ENCODE measurements around the gene CD248.
"Not testable (repeated sequence)": the region's sequence is repeated elsewhere in the genome, so short reads cannot be mapped to it uniquely, and the experiment has no call there.

The CD248 gene

DNA sequence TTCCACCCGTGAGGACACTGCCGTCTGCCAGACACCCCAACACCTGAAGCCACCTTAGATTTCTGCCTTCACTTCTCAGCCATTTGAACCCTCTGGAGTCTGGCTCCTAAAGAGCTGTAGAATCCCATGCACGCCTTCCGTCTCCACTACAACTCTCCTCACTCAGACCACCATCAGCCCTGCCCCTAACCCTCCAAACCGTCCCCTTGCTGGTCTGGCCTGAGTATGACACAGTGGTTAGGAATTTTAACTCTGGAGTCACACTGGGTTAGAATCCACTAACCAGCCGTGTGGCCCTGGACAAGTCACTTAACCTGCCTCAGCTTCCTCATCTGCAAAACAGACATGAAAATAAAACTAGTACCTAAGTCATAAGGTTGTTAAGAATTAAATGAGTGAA lies 35.8 kb downstream of the CD248 start:
- Histone ChIP-seq H3K9me3 (ENCODE audit: insufficient read depth, low read depth, low read length) (no peaks in the 10 kb centered on the region), H3K9ac (ENCODE audit: low read depth, low read length) (no peak overlapping the region), H3K4me3 (ENCODE audit: low read length) (no peak overlapping the region), H3K4me1 (ENCODE audit: insufficient read depth, low read length) (peaks cover 7% of the 10 kb centered on the region; the same call in 1 of the 2 replicates), H3K27me3 (ENCODE audit: insufficient read depth, low read length) (peaks cover 9% of the 10 kb centered on the region; the same call in 1 of the 2 replicates), H3K27ac (ENCODE audit: low read length) (no peak overlapping the region), H3K36me3 (ENCODE audit: insufficient read depth, low read depth, low read length) (peaks cover 9% of the 10 kb centered on the region)

DNA sequence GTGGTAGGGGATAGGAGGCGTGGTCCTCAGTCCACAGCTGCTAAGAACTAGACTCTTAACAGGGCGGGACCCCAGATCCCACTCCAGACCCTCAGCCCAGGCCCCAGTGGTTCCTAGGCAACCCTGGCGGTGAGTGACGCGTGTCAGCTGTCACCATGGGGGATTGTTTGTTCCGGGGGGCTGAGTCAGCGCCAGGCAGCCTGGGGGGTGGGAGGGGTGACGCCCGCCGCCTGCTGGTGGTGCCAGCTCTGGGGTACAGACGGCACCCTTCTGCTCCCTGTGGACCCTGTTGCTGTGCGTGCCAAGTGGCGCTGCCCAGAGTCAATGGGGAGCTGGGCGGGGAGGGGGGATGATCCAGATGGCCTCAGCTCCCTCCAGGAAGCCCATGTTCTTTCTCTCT lies 36.4 kb downstream of the CD248 start:
- no peak overlapping the region for H3K27ac ChIP-seq (ENCODE audit: low read length)
- H3K9me3 ChIP-seq (ENCODE audit: insufficient read depth, low read depth, low read length), result no peaks in the 10 kb centered on the region
- peaks cover 9% of the 10 kb centered on the region; the same call in 1 of the 2 replicates for H3K27me3 ChIP-seq (ENCODE audit: insufficient read depth, low read length)
- peaks cover 7% of the 10 kb centered on the region; the same call in 1 of the 2 replicates for H3K4me1 ChIP-seq (ENCODE audit: insufficient read depth, low read length)
- no peak overlapping the region for H3K9ac ChIP-seq (ENCODE audit: low read depth, low read length)
- peaks cover 14% of the 10 kb centered on the region for H3K36me3 ChIP-seq (ENCODE audit: insufficient read depth, low read depth, low read length)
- H3K4me3 ChIP-seq (ENCODE audit: low read length), result no peak overlapping the region

DNA sequence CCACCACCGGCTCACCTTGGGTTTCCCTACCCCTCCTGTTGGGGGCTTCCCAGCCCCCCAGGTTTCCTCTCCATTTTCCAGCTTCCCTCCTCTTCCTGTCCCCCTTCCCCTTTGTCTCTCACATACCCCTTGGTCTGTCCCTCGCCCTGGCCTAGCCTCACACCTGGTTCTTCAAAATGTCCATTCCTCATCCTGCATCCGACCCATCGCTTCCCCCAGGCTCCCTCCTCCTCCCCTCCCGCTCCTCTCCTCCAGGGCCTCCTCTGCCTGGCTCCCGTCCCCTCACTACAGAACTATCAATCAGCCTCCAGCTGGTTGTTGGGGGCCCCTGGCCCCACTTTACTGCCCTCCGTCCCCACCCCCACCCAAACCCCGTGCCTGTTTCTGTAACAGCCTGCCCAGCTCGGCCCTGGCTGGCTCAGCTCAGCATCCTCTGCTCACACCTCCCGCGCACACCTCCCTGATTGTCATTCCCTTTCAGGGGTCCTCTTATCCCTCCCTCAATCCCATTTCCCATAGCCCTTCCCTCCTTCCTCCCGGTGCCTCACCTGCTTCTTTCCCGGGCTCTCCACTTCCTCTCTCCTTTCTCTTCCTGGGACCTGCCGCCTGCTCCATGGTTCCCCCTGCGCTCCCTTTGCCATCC lies 37.6 kb downstream of the CD248 start:
- Histone ChIP-seq H3K9me3 (ENCODE audit: insufficient read depth, low read depth, low read length) (no peaks in the 10 kb centered on the region), H3K4me3 (ENCODE audit: low read length) (peak overlapping the region; percentile 63; the same call in 1 of the 2 replicates), H3K4me1 (ENCODE audit: insufficient read depth, low read length) (peaks cover 7% of the 10 kb centered on the region; the same call in 1 of the 2 replicates), H3K27me3 (ENCODE audit: insufficient read depth, low read length) (peaks cover 9% of the 10 kb centered on the region; the same call in 1 of the 2 replicates), H3K9ac (ENCODE audit: low read depth, low read length) (no peak overlapping the region), H3K27ac (ENCODE audit: low read length) (no peak overlapping the region), H3K36me3 (ENCODE audit: insufficient read depth, low read depth, low read length) (peaks cover 20% of the 10 kb centered on the region)

DNA sequence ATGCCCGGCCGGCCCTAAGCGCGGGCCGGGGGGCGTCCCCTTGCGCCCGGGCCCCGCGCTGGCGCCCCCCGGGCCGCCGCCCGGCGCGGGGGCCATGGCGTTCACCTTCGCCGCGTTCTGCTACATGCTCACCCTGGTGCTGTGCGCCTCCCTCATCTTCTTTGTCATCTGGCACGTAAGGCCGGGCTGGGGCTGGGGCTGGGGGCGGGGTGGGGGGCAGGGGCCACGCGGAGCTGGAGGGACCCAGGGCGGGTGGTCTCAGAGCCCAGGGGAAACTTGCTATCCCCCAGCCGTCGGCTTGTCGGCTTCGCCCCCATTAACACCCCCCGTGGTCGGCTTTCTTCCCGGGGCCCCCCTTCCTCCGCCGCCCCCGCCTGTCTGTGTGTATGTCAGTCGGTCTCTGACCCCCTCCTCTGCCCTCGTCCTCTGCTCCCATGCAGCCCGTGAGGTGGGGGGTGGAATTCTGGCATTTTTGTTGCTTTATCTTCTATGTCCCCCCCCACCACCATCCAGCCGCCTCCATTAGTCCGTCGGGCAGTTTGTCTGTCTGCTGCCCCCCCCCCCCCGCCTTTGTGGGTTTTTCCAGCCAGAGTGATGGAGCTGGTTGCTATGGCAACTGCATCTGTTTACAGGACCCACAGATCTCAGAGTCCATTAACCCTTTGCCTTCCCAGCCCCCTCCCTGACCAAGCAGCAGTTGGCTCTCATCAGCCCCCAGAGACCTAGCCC lies 38.3 kb downstream of the CD248 start:
- Histone ChIP-seq H3K4me1 (ENCODE audit: insufficient read depth, low read length) (peaks cover 7% of the 10 kb centered on the region; the same call in 1 of the 2 replicates), H3K27me3 (ENCODE audit: insufficient read depth, low read length) (peaks cover 9% of the 10 kb centered on the region; the same call in 1 of the 2 replicates), H3K36me3 (ENCODE audit: insufficient read depth, low read depth, low read length) (peaks cover 27% of the 10 kb centered on the region; the same call in 1 of the 2 replicates), H3K9me3 (ENCODE audit: insufficient read depth, low read depth, low read length) (no peaks in the 10 kb centered on the region), H3K4me3 (ENCODE audit: low read length) (peak overlapping the region; percentile 63; the same call in 1 of the 2 replicates), H3K9ac (ENCODE audit: low read depth, low read length) (no peak overlapping the region), H3K27ac (ENCODE audit: low read length) (no peak overlapping the region)

DNA sequence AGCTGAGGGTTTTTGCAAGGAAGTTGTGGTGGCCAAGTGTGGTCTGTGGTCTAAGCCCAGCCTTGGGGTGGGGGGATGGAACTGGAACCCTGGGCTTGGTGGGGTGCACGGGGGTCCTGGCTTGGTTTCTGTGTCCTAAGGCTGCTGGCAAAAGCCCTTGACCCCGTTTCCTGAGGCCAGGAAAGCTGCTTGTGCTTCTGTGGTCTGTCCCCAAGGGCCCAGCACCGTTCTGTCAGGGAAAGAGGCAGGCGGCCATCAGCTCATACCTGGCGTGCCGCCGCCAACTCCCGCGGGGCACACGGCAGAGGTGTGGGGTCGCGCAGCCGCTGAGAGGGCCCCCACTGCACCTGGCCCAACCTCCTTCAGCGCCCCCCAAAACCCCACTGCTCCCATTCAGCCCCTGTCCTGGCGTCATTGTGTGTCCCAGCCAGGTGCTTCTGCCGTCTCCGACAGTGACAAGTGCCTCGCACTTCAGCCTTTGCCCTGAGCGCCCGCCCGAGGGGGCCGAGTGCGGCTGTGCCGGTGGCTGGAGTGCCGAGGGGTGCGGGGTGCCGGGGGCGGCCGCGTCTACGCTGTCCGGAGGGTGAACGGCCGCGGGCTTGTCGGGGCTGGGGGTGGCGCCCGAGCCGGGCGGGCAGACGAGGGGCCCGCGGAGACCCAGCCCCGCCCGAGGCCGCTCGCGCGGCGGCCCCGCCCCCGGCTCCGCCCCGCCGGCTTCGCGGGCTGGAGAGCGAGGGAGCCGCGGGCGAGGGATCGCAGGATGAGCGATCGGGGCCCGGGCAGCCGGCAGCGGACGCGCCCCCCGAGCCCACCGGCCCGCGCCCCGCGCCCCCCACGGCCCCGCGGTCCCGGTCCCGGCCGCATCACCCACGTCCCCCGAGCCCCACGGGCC lies 39.1 kb downstream of the CD248 start, which contains the start of gene CNIH2:
TSS of gene CNIH2 (plus strand) at position 705 of the 892 bp plus-strand sequence. CDS start 282 bp downstream, outside the sequence.
- H3K27ac ChIP-seq (ENCODE audit: low read length), result no peak within 1 kb of the TSS
- H3K9ac ChIP-seq (ENCODE audit: low read depth, low read length), result peak within 1 kb of the TSS; percentile 53; the same call in 1 of the 2 replicates

DNA sequence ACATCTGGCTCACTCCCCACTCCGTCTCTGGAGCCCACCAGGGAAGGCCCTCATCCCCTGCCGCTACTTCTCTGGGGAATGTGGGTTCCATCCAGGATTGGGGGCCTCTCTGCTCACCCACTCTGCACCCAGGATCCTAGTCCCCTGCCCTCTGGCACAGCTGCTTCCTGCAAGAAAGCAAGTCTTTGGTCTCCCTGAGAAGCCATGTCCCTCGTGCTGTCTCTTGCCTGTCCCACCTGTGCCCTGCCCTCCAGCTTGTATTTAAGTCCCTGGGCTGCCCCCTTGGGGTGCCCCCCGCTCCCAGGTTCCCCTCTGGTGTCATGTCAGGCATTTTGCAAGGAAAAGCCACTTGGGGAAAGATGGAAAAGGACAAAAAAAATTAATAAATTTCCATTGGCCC lies 39.8 kb downstream of the CD248 start:
- not testable (repeated sequence) for H3K9ac ChIP-seq (ENCODE audit: low read depth, low read length); H3K27me3 ChIP-seq (ENCODE audit: insufficient read depth, low read length); H3K27ac ChIP-seq (ENCODE audit: low read length); H3K4me1 ChIP-seq (ENCODE audit: insufficient read depth, low read length); H3K9me3 ChIP-seq (ENCODE audit: insufficient read depth, low read depth, low read length); H3K4me3 ChIP-seq (ENCODE audit: low read length)
- H3K36me3 ChIP-seq (ENCODE audit: insufficient read depth, low read depth, low read length), result peaks cover 42% of the 10 kb centered on the region

More for the DNA sequence above, 39.1 kb downstream of the CD248 start, which contains the start of gene CNIH2:
- H3K27me3 ChIP-seq (ENCODE audit: insufficient read depth, low read length), result peaks cover 9% of the 10 kb centered on the region; the same call in 1 of the 2 replicates
- peak within 1 kb of the TSS; percentile 63 for H3K4me3 ChIP-seq (ENCODE audit: low read length)
- H3K9me3 ChIP-seq (ENCODE audit: insufficient read depth, low read depth, low read length), result no peaks in the 10 kb centered on the region
- peaks cover 4% of the 10 kb centered on the region; the same call in 1 of the 2 replicates for H3K4me1 ChIP-seq (ENCODE audit: insufficient read depth, low read length)
- peaks cover 35% of the 10 kb centered on the region for H3K36me3 ChIP-seq (ENCODE audit: insufficient read depth, low read depth, low read length)

DNA sequence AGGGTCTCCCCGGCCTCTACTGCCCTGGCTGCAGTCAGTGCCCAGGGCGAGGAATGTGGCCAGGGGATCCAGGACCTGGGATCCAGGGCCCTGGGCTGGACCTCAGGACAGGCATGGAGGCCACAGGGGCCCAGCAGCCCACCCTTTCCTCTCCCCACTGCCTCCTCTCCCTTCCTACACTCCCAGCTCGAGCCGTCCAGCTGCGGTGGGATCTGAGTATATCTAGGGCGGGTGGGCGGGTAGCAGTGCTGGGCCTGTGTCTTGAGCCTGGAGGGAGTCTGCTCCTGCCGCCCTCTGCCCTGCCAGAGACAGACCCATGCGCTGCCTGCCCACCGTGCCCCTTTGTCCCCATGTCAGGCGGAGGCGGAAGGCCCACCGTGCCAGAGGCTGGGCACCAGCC lies 40.2 kb downstream of the CD248 start:
- not testable (repeated sequence) for H3K4me3 ChIP-seq (ENCODE audit: low read length); H3K9ac ChIP-seq (ENCODE audit: low read depth, low read length); H3K4me1 ChIP-seq (ENCODE audit: insufficient read depth, low read length); H3K27ac ChIP-seq (ENCODE audit: low read length); H3K27me3 ChIP-seq (ENCODE audit: insufficient read depth, low read length); H3K9me3 ChIP-seq (ENCODE audit: insufficient read depth, low read depth, low read length)
- H3K36me3 ChIP-seq (ENCODE audit: insufficient read depth, low read depth, low read length), result peaks cover 46% of the 10 kb centered on the region

DNA sequence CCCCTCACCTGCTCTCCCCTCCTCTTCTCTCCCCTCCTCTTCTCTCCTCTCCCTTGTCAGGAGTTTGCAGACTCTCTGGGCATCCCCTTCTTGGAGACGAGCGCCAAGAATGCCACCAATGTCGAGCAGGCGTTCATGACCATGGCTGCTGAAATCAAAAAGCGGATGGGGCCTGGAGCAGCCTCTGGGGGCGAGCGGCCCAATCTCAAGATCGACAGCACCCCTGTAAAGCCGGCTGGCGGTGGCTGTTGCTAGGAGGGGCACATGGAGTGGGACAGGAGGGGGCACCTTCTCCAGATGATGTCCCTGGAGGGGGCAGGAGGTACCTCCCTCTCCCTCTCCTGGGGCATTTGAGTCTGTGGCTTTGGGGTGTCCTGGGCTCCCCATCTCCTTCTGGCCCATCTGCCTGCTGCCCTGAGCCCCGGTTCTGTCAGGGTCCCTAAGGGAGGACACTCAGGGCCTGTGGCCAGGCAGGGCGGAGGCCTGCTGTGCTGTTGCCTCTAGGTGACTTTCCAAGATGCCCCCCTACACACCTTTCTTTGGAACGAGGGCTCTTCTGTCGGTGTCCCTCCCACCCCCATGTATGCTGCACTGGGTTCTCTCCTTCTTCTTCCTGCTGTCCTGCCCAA lies 40.7 kb downstream of the CD248 start:
- H3K4me3 ChIP-seq (ENCODE audit: low read length), result no peak overlapping the region
- H3K9me3 ChIP-seq (ENCODE audit: insufficient read depth, low read depth, low read length), result no peaks in the 10 kb centered on the region
- H3K4me1 ChIP-seq (ENCODE audit: insufficient read depth, low read length), result peaks cover 2% of the 10 kb centered on the region; the same call in 1 of the 2 replicates
- no peak overlapping the region for H3K27ac ChIP-seq (ENCODE audit: low read length)
- no peak overlapping the region for H3K9ac ChIP-seq (ENCODE audit: low read depth, low read length)
- H3K36me3 ChIP-seq (ENCODE audit: insufficient read depth, low read depth, low read length), result peaks cover 47% of the 10 kb centered on the region
- H3K27me3 ChIP-seq (ENCODE audit: insufficient read depth, low read length), result peaks cover 6% of the 10 kb centered on the region; the same call in 1 of the 2 replicates

DNA sequence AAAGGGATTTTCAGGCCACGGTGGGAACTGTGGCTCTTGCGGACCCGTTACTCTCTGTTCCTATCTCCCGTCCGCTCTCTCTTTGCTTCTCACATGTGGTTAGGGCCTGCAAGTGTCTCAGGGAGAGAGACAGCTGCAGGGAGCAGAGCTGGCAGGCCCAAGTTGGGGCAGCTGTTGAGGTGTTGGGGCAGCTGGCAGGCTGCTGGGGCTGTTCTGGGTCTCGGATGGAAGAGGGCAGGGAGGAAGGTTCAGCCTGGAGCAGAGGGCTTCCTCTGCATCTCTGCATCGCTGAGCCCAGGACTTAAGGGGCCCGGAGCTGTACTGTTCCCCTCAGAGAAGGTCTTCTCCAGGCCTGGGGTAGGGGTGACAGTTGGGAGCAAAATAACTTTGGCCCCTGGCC lies 41.4 kb downstream of the CD248 start:
- Histone ChIP-seq H3K9ac (ENCODE audit: low read depth, low read length) (no peak overlapping the region), H3K27me3 (ENCODE audit: insufficient read depth, low read length) (peaks cover 6% of the 10 kb centered on the region; the same call in 1 of the 2 replicates), H3K4me3 (ENCODE audit: low read length) (no peak overlapping the region), H3K4me1 (ENCODE audit: insufficient read depth, low read length) (peaks cover 2% of the 10 kb centered on the region; the same call in 1 of the 2 replicates), H3K36me3 (ENCODE audit: insufficient read depth, low read depth, low read length) (peaks cover 47% of the 10 kb centered on the region), H3K27ac (ENCODE audit: low read length) (no peak overlapping the region), H3K9me3 (ENCODE audit: insufficient read depth, low read depth, low read length) (no peaks in the 10 kb centered on the region)

DNA sequence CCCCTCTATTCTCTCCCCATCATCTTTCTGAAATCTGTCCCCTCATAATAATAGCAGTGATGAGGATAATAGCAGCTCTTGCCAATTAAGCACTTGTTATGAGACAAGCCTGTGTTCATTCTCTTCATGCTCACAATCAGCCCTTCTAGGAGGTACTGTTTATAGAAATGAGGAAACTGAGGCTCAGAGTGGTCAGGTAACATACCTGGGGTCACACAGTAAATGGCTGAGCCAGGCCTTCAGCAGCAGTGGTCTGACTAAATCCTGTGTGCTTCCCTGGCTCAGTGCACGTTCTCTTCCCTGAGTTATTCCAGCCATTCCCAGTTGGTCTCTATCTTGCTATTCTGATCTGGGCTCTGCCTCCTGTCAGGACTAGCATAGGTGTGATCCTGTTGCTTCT lies 42.6 kb downstream of the CD248 start:
- no peaks in the 10 kb centered on the region for H3K9me3 ChIP-seq (ENCODE audit: insufficient read depth, low read depth, low read length)
- H3K27ac ChIP-seq (ENCODE audit: low read length), result no peak overlapping the region
- H3K4me3 ChIP-seq (ENCODE audit: low read length), result no peak overlapping the region
- peaks cover 9% of the 10 kb centered on the region; the same call in 1 of the 2 replicates for H3K4me1 ChIP-seq (ENCODE audit: insufficient read depth, low read length)
- H3K36me3 ChIP-seq (ENCODE audit: insufficient read depth, low read depth, low read length), result peaks cover 47% of the 10 kb centered on the region
- H3K9ac ChIP-seq (ENCODE audit: low read depth, low read length), result no peak overlapping the region
- peaks cover 5% of the 10 kb centered on the region; the same call in 1 of the 2 replicates for H3K27me3 ChIP-seq (ENCODE audit: insufficient read depth, low read length)

DNA sequence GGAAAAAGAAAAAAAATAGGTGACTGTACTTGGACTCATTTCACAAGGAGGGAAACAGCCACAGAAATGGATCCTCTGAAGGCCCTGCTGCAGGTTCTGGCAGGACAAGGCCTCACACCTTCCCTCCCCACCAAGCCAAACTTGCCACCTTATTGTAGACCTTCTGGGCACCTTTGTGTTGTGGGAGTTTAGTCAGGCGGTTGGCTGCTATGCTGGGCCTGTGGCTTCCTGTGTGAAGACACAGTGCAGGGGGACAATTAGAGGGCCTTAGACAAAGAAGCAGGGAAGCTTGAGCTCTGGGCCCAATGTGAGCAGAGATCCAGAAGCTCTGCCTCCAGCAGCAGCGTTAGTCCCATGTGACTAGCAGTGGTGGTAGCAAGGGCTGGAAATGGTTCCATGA lies 44.2 kb downstream of the CD248 start:
- H3K27ac ChIP-seq (ENCODE audit: low read length), result no peak overlapping the region
- no peaks in the 10 kb centered on the region for H3K27me3 ChIP-seq (ENCODE audit: insufficient read depth, low read length)
- H3K9me3 ChIP-seq (ENCODE audit: insufficient read depth, low read depth, low read length), result no peaks in the 10 kb centered on the region
- no peak overlapping the region for H3K4me3 ChIP-seq (ENCODE audit: low read length)
- peaks cover 7% of the 10 kb centered on the region; the same call in 1 of the 2 replicates for H3K4me1 ChIP-seq (ENCODE audit: insufficient read depth, low read length)
- no peak overlapping the region for H3K9ac ChIP-seq (ENCODE audit: low read depth, low read length)
- peaks cover 47% of the 10 kb centered on the region for H3K36me3 ChIP-seq (ENCODE audit: insufficient read depth, low read depth, low read length)
